Left lung (tissue), 10 donors: ENCODE data around the gene IL21R. TPM values are rescaled to one million over a fixed set of nuclear protein-coding genes. Genes with fewer than 3 reads are reported as not detected.

Source experiments
- ATAC-seq: fragments of 200-7000 bp; cut with Tn5 transposase; one replicate; pipeline ENCODE4 v1.9.1; 2020; ENCODE audit warnings: moderate library complexity
- DNase-seq, 4 donors: peaks; one replicate each; pipeline ENCODE4 v3.0.0-alpha.2; 2013 to 2020
- H3K27ac ChIP-seq, 2 donors: fragments of 200-600 bp; sonication (generic) in 1 of 2; one replicate each; pipeline versions ENCODE4 v1.5.0 to v1.8.0; 2020 to 2021
- H3K27me3 ChIP-seq, 2 donors: fragments of 200-600 bp; sonication (generic) in 1 of 2; one replicate each; pipeline versions ENCODE4 v1.5.0 to v1.8.0; 2020 to 2021
- H3K36me3 ChIP-seq, 2 donors: fragments of 200-600 bp; sonication (generic) in 1 of 2; one replicate each; pipeline versions ENCODE4 v1.5.0 to v1.8.0; 2020 to 2021
- H3K4me1 ChIP-seq, 2 donors: fragments of 200-600 bp; one replicate each; pipeline ENCODE4 v1.8.0; 2021
- H3K4me3 ChIP-seq, 2 donors: fragments of 200-600 bp; sonication (generic) in 1 of 2; one replicate each; pipeline versions ENCODE4 v1.5.0 to v1.8.0; 2020 to 2021; ENCODE audit warnings: mild to moderate bottlenecking in 1 of 2
- H3K9me3 ChIP-seq, 2 donors: fragments of 200-600 bp; sonication (generic) in 1 of 2; one replicate each; pipeline versions ENCODE4 v1.5.0 to v1.8.0; 2020 to 2021
- intact Hi-C, 2 donors: fragments of 100-400 bp; cut with DNase I; formaldehyde crosslinking; loops; one replicate each; pipeline versions ENCODE4 v1.11.2 to v1.14.2; 2022
- polyA plus RNA-seq, 6 donors: library from polyadenylated mRNA; unstranded; fragments of 120-200 nt; gene quantifications; one replicate each; pipeline ENCODE4 v1.2.1, GENCODE V29; 2013; ENCODE audit not compliant: insufficient read length in 6 of 6
- total RNA-seq, 2 donors: library from RNA; stranded (reverse); fragmentation: NEBNext Ultra II Directional; extraction: Animal tissue kit (Norgen Biotek cat#: 25700); gene quantifications; one replicate each; pipeline ENCODE4 v1.2.1, GENCODE V29; 2021
- TF ChIP-seq, protein P1 (sequence below), 2 donors: fragments of 200-600 bp; sonication (generic) in 1 of 2; IDR thresholded peaks; one replicate each; pipeline versions ENCODE4 v1.5.0 to v1.8.0; 2021; ENCODE audit warnings: antibody characterized with exemption in 2 of 2
- donor health status: DM: no; HTN: yes; CAD: no.
- donor health status: DM: no; HTN: no; CAD: no.

The IL21R gene
- total and polyA plus RNA-seq, 8 donors: 1.2 to 4.3 (median 3.9) TPM

DNA sequence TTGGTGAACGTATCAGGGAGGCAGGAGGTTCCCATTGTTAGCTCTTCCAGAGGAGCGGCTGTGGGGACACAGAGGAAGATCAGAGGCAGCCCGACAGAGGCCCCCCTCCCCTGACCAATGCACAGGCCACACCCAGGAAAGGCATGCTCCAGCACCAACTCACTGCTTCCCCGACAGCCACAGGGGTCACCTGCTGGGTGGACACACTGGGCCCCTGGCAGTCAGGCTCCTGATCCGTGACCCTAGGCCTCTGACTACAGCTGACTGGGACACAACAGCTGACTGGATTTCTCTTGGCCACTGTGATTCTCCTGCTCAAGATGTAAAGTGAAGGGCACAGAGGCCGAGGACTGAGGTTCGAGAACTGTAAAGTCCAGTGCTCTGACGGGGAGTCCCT, 63.5 kb downstream of the IL21R start:
- H3K36me3 ChIP-seq: peaks cover 7 to 100% of the 10 kb centered on the region in 2 donors
- TF ChIP-seq, protein P1, sequence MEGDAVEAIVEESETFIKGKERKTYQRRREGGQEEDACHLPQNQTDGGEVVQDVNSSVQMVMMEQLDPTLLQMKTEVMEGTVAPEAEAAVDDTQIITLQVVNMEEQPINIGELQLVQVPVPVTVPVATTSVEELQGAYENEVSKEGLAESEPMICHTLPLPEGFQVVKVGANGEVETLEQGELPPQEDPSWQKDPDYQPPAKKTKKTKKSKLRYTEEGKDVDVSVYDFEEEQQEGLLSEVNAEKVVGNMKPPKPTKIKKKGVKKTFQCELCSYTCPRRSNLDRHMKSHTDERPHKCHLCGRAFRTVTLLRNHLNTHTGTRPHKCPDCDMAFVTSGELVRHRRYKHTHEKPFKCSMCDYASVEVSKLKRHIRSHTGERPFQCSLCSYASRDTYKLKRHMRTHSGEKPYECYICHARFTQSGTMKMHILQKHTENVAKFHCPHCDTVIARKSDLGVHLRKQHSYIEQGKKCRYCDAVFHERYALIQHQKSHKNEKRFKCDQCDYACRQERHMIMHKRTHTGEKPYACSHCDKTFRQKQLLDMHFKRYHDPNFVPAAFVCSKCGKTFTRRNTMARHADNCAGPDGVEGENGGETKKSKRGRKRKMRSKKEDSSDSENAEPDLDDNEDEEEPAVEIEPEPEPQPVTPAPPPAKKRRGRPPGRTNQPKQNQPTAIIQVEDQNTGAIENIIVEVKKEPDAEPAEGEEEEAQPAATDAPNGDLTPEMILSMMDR (IDR thresholded peaks at IDR 0.05): no peak
- no peak overlapping the region for H3K27ac ChIP-seq

DNA sequence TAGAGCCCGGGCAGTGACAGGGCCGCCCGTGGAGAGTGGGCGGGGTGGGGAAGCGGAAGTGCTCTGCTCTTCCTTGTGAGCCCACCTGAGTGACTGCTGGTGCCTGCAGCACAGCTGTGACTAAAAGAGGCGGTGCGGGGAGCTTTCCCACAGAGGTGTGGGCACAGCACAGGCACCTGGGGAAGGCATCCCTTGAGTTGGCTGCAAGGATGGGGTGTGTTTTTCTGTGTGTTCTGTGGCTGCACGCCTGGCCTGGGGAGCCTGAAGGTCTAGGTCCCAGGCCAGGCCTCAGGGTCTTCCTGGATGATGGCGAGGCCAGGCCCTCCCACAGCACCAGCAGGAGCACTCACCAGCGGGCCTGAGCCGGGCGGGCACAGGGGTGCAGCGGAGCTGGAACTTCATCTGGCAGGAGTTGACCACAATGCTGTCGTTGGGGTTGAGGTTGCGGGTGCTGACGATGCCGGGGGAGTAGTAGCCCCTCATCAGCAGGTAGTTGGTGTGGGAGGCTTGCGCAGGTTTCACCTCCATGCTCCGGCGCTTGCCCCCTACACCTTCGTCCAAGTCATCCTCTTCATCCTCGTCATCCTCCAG, 67.1 kb downstream of the IL21R start:
- no peak for ATAC-seq
- H3K4me1 ChIP-seq: peaks cover 0 to 7% of the 10 kb centered on the region in 2 donors
- no peak for DNase-seq
- no peak overlapping the region for H3K27ac ChIP-seq
- H3K4me3 ChIP-seq: no peak overlapping the region
- intact Hi-C loops: no loop called here
- peaks cover 7 to 100% of the 10 kb centered on the region in 2 donors for H3K36me3 ChIP-seq
- TF ChIP-seq, protein P1 (IDR thresholded peaks at IDR 0.05): no peak
- no peaks in the 10 kb centered on the region for H3K9me3 ChIP-seq
- H3K27me3 ChIP-seq: no peaks in the 10 kb centered on the region

More for the DNA sequence above, 63.5 kb downstream of the IL21R start:
- no peak for DNase-seq
- Histone ChIP-seq H3K4me1 (peaks cover 0 to 10% of the 10 kb centered on the region in 2 donors), H3K27me3 (no peaks in the 10 kb centered on the region), H3K4me3 (no peak overlapping the region), H3K9me3 (no peaks in the 10 kb centered on the region)
- intact Hi-C loops: no loop called here
- no peak for ATAC-seq

DNA sequence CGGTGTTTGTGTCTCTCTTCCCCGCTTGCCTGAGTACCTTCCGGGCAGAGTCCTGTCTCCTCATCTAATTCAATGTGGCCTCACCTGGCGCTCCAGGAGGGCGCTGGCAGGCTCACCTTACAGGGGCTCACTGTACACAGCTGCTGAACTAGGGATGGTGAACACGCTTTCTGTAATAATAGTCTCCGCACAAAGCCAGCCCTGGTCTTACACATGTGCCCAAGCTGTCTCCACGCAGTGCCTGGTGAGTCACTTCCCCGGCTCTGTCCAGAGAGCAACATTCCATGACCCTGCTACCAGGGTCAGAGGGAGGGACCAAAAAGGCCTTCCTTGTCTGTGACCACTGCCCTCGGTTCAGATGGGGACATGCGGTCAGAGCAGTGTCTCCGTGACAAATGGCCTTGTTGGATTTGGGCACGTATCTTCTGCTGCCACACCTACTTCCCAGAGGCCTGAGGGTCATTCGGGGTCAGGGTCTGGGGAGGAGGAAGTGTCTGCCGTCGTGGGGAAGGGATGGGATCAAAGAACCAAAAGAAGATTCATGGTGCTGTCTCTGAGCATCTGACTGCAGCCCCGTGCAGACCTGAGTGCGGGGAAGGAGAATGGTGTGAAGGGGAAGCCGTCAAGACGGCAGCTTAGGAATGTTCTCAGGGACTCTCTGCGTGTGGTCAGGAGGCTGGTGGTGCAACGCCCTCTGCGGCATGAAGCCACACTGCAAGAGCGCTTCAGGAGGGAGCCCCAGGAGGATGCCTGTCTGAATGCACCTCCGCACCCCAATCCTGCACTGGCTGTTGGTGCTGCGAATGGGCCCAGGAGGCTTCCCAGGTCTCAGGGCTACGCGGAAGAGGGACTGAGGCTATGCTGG, 68.8 kb downstream of the IL21R start:
- Histone ChIP-seq H3K27ac (peak overlapping the region in 1 of 2 donors; percentile 40), H3K9me3 (no peaks in the 10 kb centered on the region), H3K27me3 (no peaks in the 10 kb centered on the region), H3K4me3 (no peak overlapping the region), H3K4me1 (peaks cover 0 to 7% of the 10 kb centered on the region in 2 donors), H3K36me3 (peaks cover 7 to 100% of the 10 kb centered on the region in 2 donors)
- intact Hi-C loops: no loop called here
- TF ChIP-seq, protein P1 (IDR thresholded peaks at IDR 0.05): no peak
- no peak for DNase-seq
- peak; percentile 69 for ATAC-seq

DNA sequence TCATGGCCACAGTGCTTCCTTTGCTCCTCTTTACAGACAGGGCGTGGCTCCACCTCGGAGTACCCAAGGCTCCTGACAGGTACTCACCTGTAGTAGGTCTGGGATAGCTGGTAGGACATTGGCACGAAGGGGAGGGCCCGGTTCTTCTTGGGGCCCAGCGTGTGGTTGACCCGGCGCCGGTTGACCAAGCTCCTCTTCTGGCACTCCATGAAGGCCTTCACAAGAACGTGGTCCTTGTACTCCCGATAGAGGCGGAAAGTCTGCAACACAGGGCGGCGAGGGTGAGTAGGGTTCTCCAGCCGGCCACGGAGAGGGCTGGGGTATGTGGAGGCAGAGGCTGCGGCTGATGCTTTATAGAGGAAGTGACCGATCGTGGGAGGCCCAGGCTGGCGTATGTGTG, 69.7 kb downstream of the IL21R start:
- Histone ChIP-seq H3K36me3 (peaks cover 7 to 100% of the 10 kb centered on the region in 2 donors), H3K4me3 (no peak overlapping the region), H3K27ac (peak overlapping the region in 1 of 2 donors; percentile 40), H3K9me3 (no peaks in the 10 kb centered on the region), H3K4me1 (peaks cover 0 to 7% of the 10 kb centered on the region in 2 donors), H3K27me3 (no peaks in the 10 kb centered on the region)
- ATAC-seq (no peak), DNase-seq (no peak)
- intact Hi-C loops: no loop called here
- TF ChIP-seq, protein P1 (IDR thresholded peaks at IDR 0.05): no peak
